ENCODE data around the gene LDLRAD3. TPM values are rescaled to one million over a fixed set of nuclear protein-coding genes. Genes with fewer than 3 reads are reported as not detected.

The LDLRAD3 gene
- total RNA-seq, 1 donor from 2014 or later = 14.9 TPM

GRCh38 chr11:35981581-35981980 lies 37.7 kb downstream of the LDLRAD3 start:
- no peaks in the 10 kb centered on the region for H3K27me3 ChIP-seq (ENCODE audit: insufficient read depth, low read length)
- Mint-ChIP-seq H3K4me1 (ENCODE audit: low read depth, unreplicated experiment) (peaks cover 12% of the 10 kb centered on the region), H3K36me3 (ENCODE audit: low read depth, unreplicated experiment) (peaks cover 8% of the 10 kb centered on the region), H3K9me3 (ENCODE audit: unreplicated experiment) (peaks cover 3% of the 10 kb centered on the region), H3K4me3 (ENCODE audit: unreplicated experiment) (no peak overlapping the region), H3K27ac (ENCODE audit: unreplicated experiment) (no peak overlapping the region), H3K27me3 (ENCODE audit: low read depth, unreplicated experiment) (no peaks in the 10 kb centered on the region)
- FAIRE-seq (no peak), DNase-seq (ENCODE audit: low read depth) (no peak)
- H2AFZ ChIP-seq (ENCODE audit: low read depth, low read length) = no peak overlapping the region
- H4K20me1 ChIP-seq (ENCODE audit: insufficient read depth, low read length) = peaks cover 4% of the 10 kb centered on the region
- H3K36me3 ChIP-seq (ENCODE audit: insufficient read depth, low read length) = no peaks in the 10 kb centered on the region
- H3K4me3 ChIP-seq (ENCODE audit: insufficient read depth, low read depth, low read length) = no peak overlapping the region
- H3K79me2 ChIP-seq (ENCODE audit: insufficient read depth, low read length) = peaks cover 16% of the 10 kb centered on the region
- peaks cover 3% of the 10 kb centered on the region for H3K4me1 ChIP-seq (ENCODE audit: insufficient read depth, low read length)
- H3K9ac ChIP-seq (ENCODE audit: low read length) = no peak overlapping the region
- H3K4me2 ChIP-seq (ENCODE audit: low read length) = no peak overlapping the region
- TF ChIP-seq EZH2 (IDR thresholded peaks at IDR 0.05; ENCODE audit: insufficient read depth, low read length) = no peak
- TF ChIP-seq CTCF (IDR thresholded peaks at IDR 0.05; ENCODE audit: insufficient read depth, low read depth, low read length) = no peak
- no peaks in the 10 kb centered on the region for H3K9me3 ChIP-seq (ENCODE audit: insufficient read depth, low read depth, low read length)
- H3K27ac ChIP-seq (ENCODE audit: low read depth, low read length) = no peak overlapping the region

- no peak overlapping the region for H2AFZ ChIP-seq (ENCODE audit: low read depth, low read length)
- peaks cover 7% of the 10 kb centered on the region for H3K4me1 ChIP-seq (ENCODE audit: insufficient read depth, low read length)
- no peaks in the 10 kb centered on the region for H3K36me3 ChIP-seq (ENCODE audit: insufficient read depth, low read length)
- H3K9me3 ChIP-seq (ENCODE audit: insufficient read depth, low read depth, low read length) = no peaks in the 10 kb centered on the region
- Mint-ChIP-seq H3K4me1 (ENCODE audit: low read depth, unreplicated experiment) (peaks cover 15% of the 10 kb centered on the region), H3K4me3 (ENCODE audit: unreplicated experiment) (no peak overlapping the region), H3K9me3 (ENCODE audit: unreplicated experiment) (peaks cover 2% of the 10 kb centered on the region), H3K36me3 (ENCODE audit: low read depth, unreplicated experiment) (peaks cover 5% of the 10 kb centered on the region), H3K27ac (ENCODE audit: unreplicated experiment) (no peak overlapping the region), H3K27me3 (ENCODE audit: low read depth, unreplicated experiment) (no peaks in the 10 kb centered on the region)
- FAIRE-seq (no peak), DNase-seq (ENCODE audit: low read depth) (no peak)
- H3K27me3 ChIP-seq (ENCODE audit: insufficient read depth, low read length) = no peaks in the 10 kb centered on the region
- H3K4me2 ChIP-seq (ENCODE audit: low read length) = no peak overlapping the region
- H3K9ac ChIP-seq (ENCODE audit: low read length) = no peak overlapping the region
- peaks cover 18% of the 10 kb centered on the region for H3K79me2 ChIP-seq (ENCODE audit: insufficient read depth, low read length)
- no peak overlapping the region for H3K27ac ChIP-seq (ENCODE audit: low read depth, low read length)
- no peak overlapping the region for H3K4me3 ChIP-seq (ENCODE audit: insufficient read depth, low read depth, low read length)
- TF ChIP-seq CTCF (IDR thresholded peaks at IDR 0.05; ENCODE audit: insufficient read depth, low read depth, low read length) (no peak), EZH2 (IDR thresholded peaks at IDR 0.05; ENCODE audit: insufficient read depth, low read length) (no peak)
- peaks cover 7% of the 10 kb centered on the region for H4K20me1 ChIP-seq (ENCODE audit: insufficient read depth, low read length)
These were observed 38.2 kb downstream of the LDLRAD3 start for GRCh38 chr11:35982061-35982460.

DNA sequence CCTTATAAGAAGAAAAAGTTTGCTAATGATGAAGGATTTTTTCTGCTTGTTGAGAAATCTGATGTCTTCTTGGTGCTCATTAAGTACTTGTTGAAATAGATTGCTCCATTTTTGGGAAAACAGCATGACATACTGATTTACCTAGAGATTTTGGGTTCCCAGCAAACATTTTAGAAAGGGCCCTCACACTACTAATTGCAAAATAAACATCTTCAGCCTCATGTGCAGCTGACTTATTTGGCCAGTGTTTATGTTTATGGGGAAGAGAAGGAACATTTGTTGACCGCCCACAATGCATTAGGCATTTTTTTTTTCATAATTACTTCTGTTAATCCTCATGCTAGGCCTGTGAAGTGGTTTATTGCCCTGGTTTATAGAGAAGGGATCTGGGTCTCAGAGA lies 40.1 kb downstream of the LDLRAD3 start:
- no peaks in the 10 kb centered on the region for H3K36me3 ChIP-seq (ENCODE audit: insufficient read depth, low read length)
- H4K20me1 ChIP-seq (ENCODE audit: insufficient read depth, low read length) = peaks cover 7% of the 10 kb centered on the region
- Mint-ChIP-seq H3K4me1 (ENCODE audit: low read depth, unreplicated experiment) (peaks cover 15% of the 10 kb centered on the region), H3K36me3 (ENCODE audit: low read depth, unreplicated experiment) (peaks cover 3% of the 10 kb centered on the region), H3K27me3 (ENCODE audit: low read depth, unreplicated experiment) (no peaks in the 10 kb centered on the region), H3K27ac (ENCODE audit: unreplicated experiment) (no peak overlapping the region), H3K9me3 (ENCODE audit: unreplicated experiment) (peaks cover 5% of the 10 kb centered on the region), H3K4me3 (ENCODE audit: unreplicated experiment) (no peak overlapping the region)
- peaks cover 7% of the 10 kb centered on the region for H3K4me1 ChIP-seq (ENCODE audit: insufficient read depth, low read length)
- no peak overlapping the region for H3K27ac ChIP-seq (ENCODE audit: low read depth, low read length)
- H3K9ac ChIP-seq (ENCODE audit: low read length) = no peak overlapping the region
- H3K27me3 ChIP-seq (ENCODE audit: insufficient read depth, low read length) = no peaks in the 10 kb centered on the region
- H3K4me3 ChIP-seq (ENCODE audit: insufficient read depth, low read depth, low read length) = no peak overlapping the region
- H3K79me2 ChIP-seq (ENCODE audit: insufficient read depth, low read length) = peaks cover 24% of the 10 kb centered on the region
- DNase-seq (ENCODE audit: low read depth) (no peak), FAIRE-seq (no peak)
- H3K4me2 ChIP-seq (ENCODE audit: low read length) = no peak overlapping the region
- H3K9me3 ChIP-seq (ENCODE audit: insufficient read depth, low read depth, low read length) = no peaks in the 10 kb centered on the region
- no peak for TF ChIP-seq EZH2 (IDR thresholded peaks at IDR 0.05; ENCODE audit: insufficient read depth, low read length)
- TF ChIP-seq CTCF (IDR thresholded peaks at IDR 0.05; ENCODE audit: insufficient read depth, low read depth, low read length) = no peak
- H2AFZ ChIP-seq (ENCODE audit: low read depth, low read length) = no peak overlapping the region
